OCI-LY1 (cell line): ENCODE measurements around the gene PTF1A.
"Not testable (repeated sequence)": the region's sequence is repeated elsewhere in the genome, so short reads cannot be mapped to it uniquely, and the experiment has no call there.

Experiments
- H2AFZ ChIP-seq: fragments of 200-600 bp; sonication (generic), shearing (Covaris generic); 2 replicates; pipeline ENCODE4 v1.6.0; 2014; ENCODE audit warnings: antibody characterized with exemption, mild to moderate bottlenecking, low read length
- H3F3A ChIP-seq: fragments of 200-600 bp; sonication (generic), shearing (Covaris generic); 2 replicates; pipeline ENCODE4 v1.6.0; 2014; ENCODE audit warnings: mild to moderate bottlenecking, antibody characterized with exemption, low read length, moderate library complexity; ENCODE audit not compliant: insufficient read depth
- H3K27ac ChIP-seq: fragments of 200-600 bp; sonication (generic); 2 replicates; pipeline ENCODE4 v1.5.1; 2014; ENCODE audit warnings: low read length, mixed run types, mild to moderate bottlenecking, low read depth; ENCODE audit not compliant: poor library complexity, severe bottlenecking
- H3K27me3 ChIP-seq: fragments of 200-600 bp; sonication (generic); 2 replicates; pipeline ENCODE4 v1.6.0; 2014; ENCODE audit warnings: antibody characterized with exemption, mild to moderate bottlenecking, low read length, moderate library complexity; ENCODE audit not compliant: insufficient read depth
- H3K36me3 ChIP-seq: fragments of 200-600 bp; sonication (generic); 2 replicates; pipeline ENCODE4 v1.6.1; 2014; ENCODE audit warnings: mild to moderate bottlenecking, antibody characterized with exemption, low read length, moderate library complexity, mixed read lengths; ENCODE audit not compliant: insufficient read depth
- H3K4me1 ChIP-seq: fragments of 200-600 bp; sonication (generic); 2 replicates; pipeline ENCODE4 v1.5.1; 2014; ENCODE audit warnings: mild to moderate bottlenecking, low read length, moderate library complexity; ENCODE audit not compliant: insufficient read depth, severe bottlenecking
- H3K4me2 ChIP-seq: fragments of 200-600 bp; sonication (generic), shearing (Covaris generic); 2 replicates; pipeline ENCODE4 v1.6.1; 2014; ENCODE audit warnings: low read length
- H3K4me3 ChIP-seq: fragments of 200-600 bp; sonication (generic); 2 replicates; pipeline ENCODE4 v1.5.1; 2014; ENCODE audit warnings: low read length, low read depth, mild to moderate bottlenecking, mixed read lengths; ENCODE audit not compliant: poor library complexity, severe bottlenecking
- H3K79me2 ChIP-seq: fragments of 200-600 bp; shearing (Covaris generic); 2 replicates; pipeline ENCODE4 v1.6.1; 2016; ENCODE audit warnings: mixed run types, low read length, mixed read lengths; ENCODE audit not compliant: insufficient read depth
- H3K9ac ChIP-seq: fragments of 200-600 bp; sonication (generic), shearing (Covaris generic); 2 replicates; pipeline ENCODE4 v1.6.1; 2014; ENCODE audit warnings: mild to moderate bottlenecking, low read length, mixed read lengths
- H3K9me2 ChIP-seq: fragments of 200-600 bp; sonication (generic), shearing (Covaris generic); 2 replicates; pipeline ENCODE4 v1.6.1; 2014; ENCODE audit warnings: low read depth, mild to moderate bottlenecking, low read length, mixed read lengths
- H3K9me3 ChIP-seq: fragments of 200-600 bp; shearing (Covaris generic); 2 replicates; pipeline ENCODE4 v1.6.1; 2014; ENCODE audit warnings: low read length, mixed read lengths
- H4K20me1 ChIP-seq: fragments of 200-600 bp; sonication (generic), shearing (Covaris generic); 2 replicates; pipeline ENCODE4 v1.6.0; 2016; ENCODE audit warnings: mild to moderate bottlenecking, low read length; ENCODE audit not compliant: insufficient read depth
- CTCF ChIP-seq: fragments of 200-600 bp; sonication (generic), shearing (Covaris generic); IDR thresholded peaks from 2 replicates; pipeline ENCODE4 v1.5.1; 2017; ENCODE audit warnings: mild to moderate bottlenecking, antibody characterized with exemption, low read length, moderate library complexity, mixed read lengths
- EZH2 ChIP-seq: fragments of 200-600 bp; sonication (generic), shearing (Covaris generic); IDR thresholded peaks from 2 replicates; pipeline ENCODE4 v1.8.0; 2017; ENCODE audit warnings: borderline replicate concordance, mixed run types, mild to moderate bottlenecking, antibody characterized with exemption, low read length, moderate library complexity, mixed read lengths

The PTF1A gene

DNA sequence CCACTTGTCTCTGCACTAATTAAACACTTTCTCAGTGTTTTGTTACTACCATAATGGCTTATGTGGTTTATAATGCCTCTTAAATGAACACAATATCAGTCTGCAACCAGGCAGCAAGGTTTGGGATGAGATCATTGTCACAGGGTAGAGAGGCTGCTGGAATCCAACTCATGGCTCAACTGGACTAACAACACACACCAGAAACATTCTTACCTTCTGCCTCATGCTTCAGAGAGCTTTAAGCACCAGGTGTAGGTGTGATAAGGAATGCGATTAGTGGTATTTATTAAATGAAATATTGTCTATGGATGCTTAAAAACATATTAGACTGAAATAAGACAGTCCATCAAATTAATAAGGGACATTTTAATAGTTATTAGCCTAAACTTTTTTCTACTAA, 25.4 kb downstream of the PTF1A start:
- Histone ChIP-seq H3K4me2 (no peak overlapping the region), H3K36me3 (no peaks in the 10 kb centered on the region), H3K9ac (no peak overlapping the region), H3K79me2 (no peaks in the 10 kb centered on the region), H3K4me1 (no peaks in the 10 kb centered on the region), H3K27me3 (no peaks in the 10 kb centered on the region), H4K20me1 (no peaks in the 10 kb centered on the region), H3F3A (no peaks in the 10 kb centered on the region), H3K9me3 (no peaks in the 10 kb centered on the region), H2AFZ (no peak overlapping the region), H3K27ac (no peak overlapping the region), H3K9me2 (no peaks in the 10 kb centered on the region), H3K4me3 (no peak overlapping the region)
- TF ChIP-seq CTCF (no peak), EZH2 (no peak)

GRCh38 chr10:23230582-23230981, 38.5 kb downstream of the PTF1A start:
- Histone ChIP-seq H3K9me2 (no peaks in the 10 kb centered on the region), H3F3A (no peaks in the 10 kb centered on the region), H3K4me1 (no peaks in the 10 kb centered on the region), H4K20me1 (no peaks in the 10 kb centered on the region), H3K4me3 (no peak overlapping the region), H3K9me3 (no peaks in the 10 kb centered on the region), H3K79me2 (no peaks in the 10 kb centered on the region), H2AFZ (no peak overlapping the region), H3K36me3 (no peaks in the 10 kb centered on the region), H3K27me3 (no peaks in the 10 kb centered on the region), H3K4me2 (no peak overlapping the region), H3K27ac (no peak overlapping the region), H3K9ac (no peak overlapping the region)
- TF ChIP-seq EZH2 (no peak), CTCF (no peak)

DNA sequence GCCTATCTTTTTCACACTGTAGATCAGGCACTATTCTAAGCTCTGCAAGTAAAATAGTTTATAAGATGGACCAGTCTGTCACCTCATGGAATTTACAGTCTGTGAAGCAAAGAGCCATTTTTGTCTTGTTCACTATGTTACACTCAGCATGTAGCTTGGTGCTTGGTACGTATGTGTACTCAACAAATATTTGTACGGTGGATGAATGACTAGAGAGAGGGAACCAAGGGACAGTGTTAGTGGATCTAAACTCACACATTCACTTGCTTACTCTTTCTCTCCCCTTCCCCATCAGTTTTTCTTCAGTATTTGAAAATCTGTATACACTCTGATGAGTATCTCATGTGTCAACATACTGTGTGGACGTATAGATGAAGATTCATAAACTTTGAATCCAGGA, 45.9 kb downstream of the PTF1A start:
- H3K4me2 ChIP-seq: no peak overlapping the region
- no peaks in the 10 kb centered on the region for H3K9me2 ChIP-seq
- H3K27me3 ChIP-seq: no peaks in the 10 kb centered on the region
- no peaks in the 10 kb centered on the region for H3F3A ChIP-seq
- H3K79me2 ChIP-seq: no peaks in the 10 kb centered on the region
- no peak overlapping the region for H3K4me3 ChIP-seq
- no peak overlapping the region for H3K9ac ChIP-seq
- no peaks in the 10 kb centered on the region for H3K36me3 ChIP-seq
- TF ChIP-seq CTCF (no peak), EZH2 (no peak)
- H3K4me1 ChIP-seq: no peaks in the 10 kb centered on the region
- H3K27ac ChIP-seq: no peak overlapping the region
- no peak overlapping the region for H2AFZ ChIP-seq
- no peaks in the 10 kb centered on the region for H3K9me3 ChIP-seq
- no peaks in the 10 kb centered on the region for H4K20me1 ChIP-seq

DNA sequence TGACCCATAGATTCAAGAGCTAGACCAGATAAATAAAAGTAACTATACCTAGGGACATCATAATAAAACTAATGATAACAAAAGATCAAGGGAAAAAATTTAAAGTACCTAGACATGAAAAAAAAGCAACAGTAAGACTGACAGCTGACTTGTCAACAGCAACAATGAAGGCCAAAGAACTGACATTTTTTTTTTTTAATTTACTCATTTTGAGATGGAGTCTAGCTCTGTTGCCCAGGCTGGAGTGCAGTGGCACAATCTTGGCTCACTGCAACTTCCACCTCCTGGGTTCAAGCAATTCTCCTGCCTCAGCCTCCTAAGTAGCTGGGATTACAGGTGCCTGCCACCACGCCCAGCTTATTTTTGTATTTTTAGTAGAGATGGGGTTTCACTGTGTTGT, 49.7 kb downstream of the PTF1A start:
- H3F3A ChIP-seq, H3K27ac ChIP-seq, H3K4me1 ChIP-seq, H3K36me3 ChIP-seq, H3K9ac ChIP-seq, H2AFZ ChIP-seq, H3K79me2 ChIP-seq, H3K4me3 ChIP-seq, H3K9me3 ChIP-seq, H3K9me2 ChIP-seq, H3K27me3 ChIP-seq, H4K20me1 ChIP-seq, H3K4me2 ChIP-seq: not testable (repeated sequence)
